Right lobe of liver (tissue), 4 donors: ENCODE measurements around the gene ASGR2.

ENCODE experiments used
- POLR2A ChIP-seq: fragments of 450-650 bp; IDR thresholded peaks from one replicate; pipeline ENCODE4 v1.6.1; 2017; ENCODE audit warnings: antibody characterized with exemption, mild to moderate bottlenecking
- TF ChIP-seq, protein P1 (sequence below), 4 donors: fragments of 200-600 bp in 3 of 4; fragments of 450-650 bp in 1 of 4; IDR thresholded peaks; one replicate each; pipeline versions ENCODE4 v1.5.1 to v1.8.0; 2016 to 2022; ENCODE audit warnings: antibody characterized with exemption in 4 of 4, mild to moderate bottlenecking in 2 of 4
- donor health status: DM: no; HTN: no; CAD: no.
- donor health status: DM: no; HTN: no; CAD: no.
- donor health status: DM: no; HTN: yes; CAD: no.

DNA sequence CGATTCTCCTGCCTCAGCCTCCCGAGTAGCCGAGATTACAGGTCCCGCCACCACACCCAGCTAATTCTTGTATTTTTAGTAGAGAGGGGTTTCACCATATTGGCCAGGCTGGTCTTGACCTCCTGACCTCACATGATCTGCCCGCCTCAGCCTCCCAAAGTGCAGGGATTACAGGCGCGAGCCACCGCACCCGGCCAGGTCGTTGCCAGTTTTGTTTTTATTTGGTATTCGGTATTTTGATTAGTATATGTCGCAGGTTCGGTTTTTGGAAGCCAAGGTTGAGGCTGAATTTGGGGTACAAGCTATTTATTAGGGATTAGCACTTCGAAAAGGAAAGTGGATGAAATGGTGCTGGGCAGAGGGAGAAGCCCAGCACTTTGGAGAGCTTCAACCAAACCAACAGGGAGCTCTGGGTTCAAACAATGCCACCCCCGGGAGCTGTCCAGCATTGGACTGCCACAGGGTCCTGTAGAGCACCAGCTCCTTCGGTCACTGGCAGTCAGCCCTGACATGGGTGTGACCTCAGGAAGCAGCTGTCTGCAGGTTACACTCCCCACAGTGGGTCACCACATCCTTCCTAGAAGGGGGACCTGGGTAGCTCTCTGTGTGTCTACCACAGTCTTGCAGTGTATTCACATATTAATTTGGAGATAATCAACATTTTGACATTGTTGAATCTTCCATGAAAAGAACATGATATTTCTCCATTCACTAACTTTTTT is 33.1 kb downstream of the ASGR2 start:
- TF ChIP-seq, protein P1, sequence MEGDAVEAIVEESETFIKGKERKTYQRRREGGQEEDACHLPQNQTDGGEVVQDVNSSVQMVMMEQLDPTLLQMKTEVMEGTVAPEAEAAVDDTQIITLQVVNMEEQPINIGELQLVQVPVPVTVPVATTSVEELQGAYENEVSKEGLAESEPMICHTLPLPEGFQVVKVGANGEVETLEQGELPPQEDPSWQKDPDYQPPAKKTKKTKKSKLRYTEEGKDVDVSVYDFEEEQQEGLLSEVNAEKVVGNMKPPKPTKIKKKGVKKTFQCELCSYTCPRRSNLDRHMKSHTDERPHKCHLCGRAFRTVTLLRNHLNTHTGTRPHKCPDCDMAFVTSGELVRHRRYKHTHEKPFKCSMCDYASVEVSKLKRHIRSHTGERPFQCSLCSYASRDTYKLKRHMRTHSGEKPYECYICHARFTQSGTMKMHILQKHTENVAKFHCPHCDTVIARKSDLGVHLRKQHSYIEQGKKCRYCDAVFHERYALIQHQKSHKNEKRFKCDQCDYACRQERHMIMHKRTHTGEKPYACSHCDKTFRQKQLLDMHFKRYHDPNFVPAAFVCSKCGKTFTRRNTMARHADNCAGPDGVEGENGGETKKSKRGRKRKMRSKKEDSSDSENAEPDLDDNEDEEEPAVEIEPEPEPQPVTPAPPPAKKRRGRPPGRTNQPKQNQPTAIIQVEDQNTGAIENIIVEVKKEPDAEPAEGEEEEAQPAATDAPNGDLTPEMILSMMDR (IDR thresholded peaks at IDR 0.05), result no peak
- no peak for TF ChIP-seq POLR2A
